GM21447 (cell line): Measurements from ENCODE around the gene DYNC1LI1.
"Not testable (repeated sequence)": the region's sequence is repeated elsewhere in the genome, so short reads cannot be mapped to it uniquely, and the experiment has no call there.

ENCODE experiments used
- ATAC-seq: cut with Tn5 transposase; IDR thresholded peaks from one replicate; pipeline ENCODE4 v1.9.1; 2021; ENCODE audit not compliant: unreplicated experiment

DYNC1LI1 gene

DNA sequence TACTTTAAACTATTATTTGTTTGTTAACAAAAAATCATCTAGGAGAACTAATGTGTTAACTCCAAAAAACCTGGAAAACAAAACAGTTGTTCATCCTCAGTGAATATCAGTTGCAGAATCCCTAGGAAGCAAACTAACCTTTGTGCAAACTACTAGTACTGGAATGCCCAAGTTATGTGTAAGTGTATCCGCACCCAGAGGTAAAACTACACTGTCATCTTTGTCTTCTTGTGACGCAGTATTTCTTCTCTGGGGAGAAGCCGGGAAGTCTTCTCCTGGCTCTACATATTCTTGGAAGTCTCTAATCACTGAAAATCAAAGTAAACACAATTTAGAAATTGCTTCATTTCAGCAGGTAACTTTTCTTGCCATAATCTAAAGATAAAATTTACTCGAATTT is 29.8 kb downstream of the DYNC1LI1 start:
- no peak for ATAC-seq

DNA sequence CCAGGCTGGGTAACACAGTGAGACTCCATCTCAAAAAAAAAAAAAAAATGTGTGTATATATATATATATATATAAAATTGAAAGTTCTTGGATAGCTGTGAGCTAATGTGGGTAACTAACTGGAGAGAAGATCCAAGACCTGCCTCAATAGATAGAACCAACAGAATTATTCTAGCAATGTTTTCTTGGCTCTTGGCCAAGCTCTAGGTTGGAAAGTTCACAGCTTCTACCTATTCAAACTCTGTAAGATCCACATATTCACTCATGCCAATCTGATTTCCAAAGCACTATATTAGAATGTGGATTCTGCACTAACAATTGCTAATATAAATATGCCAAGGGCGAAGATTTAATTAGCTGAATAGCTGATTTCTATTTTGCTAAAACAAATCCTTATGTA is 38.2 kb downstream of the DYNC1LI1 start:
- ATAC-seq = no peak

DNA sequence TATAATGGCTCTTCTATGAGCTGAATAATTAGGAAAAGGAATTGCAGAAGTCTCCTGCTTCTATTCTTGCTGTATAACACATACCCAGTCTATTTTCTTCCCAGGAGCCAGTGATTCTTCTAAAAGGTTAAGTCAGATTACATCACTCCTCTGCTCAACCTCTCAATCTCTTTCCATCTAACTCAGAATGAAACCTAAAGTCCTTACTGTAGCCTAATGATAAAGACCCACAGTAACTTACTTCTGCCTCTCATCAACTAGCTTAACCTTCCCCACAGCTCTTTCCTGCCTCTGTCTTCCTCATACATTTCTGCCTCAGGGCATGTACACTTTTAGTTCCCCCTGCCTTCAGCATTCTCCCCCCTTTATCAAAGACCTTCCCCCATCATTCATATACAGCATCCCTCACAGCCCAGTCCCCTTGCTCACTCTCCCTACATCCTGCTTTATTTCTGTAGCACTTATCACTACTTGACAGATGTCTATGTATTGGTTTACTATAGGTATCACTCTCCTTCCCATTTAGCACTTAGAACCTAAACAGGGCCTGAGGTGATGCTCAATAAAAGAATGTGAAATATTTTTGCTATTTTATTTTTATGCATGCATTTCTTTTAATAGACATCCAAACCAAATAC is 39.5 kb downstream of the DYNC1LI1 start:
- ATAC-seq = peak; percentile 53

DNA sequence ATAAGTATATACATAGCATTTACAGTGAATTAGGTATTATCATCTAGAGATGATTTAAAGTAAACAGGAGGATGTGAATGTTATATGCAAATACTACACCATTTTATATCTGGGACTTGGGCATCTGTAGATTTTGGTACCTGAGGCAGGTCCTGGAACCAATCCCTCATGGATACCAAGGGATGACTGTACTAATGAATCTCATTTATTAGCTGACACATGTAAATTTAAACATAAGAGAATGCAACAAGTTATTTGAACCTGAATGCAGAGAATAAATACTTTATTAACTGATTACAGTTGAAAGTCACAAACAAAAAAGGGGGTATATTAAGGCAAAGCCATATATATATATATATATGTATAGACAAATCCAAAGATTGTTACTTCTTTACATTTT is 44.9 kb downstream of the DYNC1LI1 start:
- ATAC-seq = no peak

DNA sequence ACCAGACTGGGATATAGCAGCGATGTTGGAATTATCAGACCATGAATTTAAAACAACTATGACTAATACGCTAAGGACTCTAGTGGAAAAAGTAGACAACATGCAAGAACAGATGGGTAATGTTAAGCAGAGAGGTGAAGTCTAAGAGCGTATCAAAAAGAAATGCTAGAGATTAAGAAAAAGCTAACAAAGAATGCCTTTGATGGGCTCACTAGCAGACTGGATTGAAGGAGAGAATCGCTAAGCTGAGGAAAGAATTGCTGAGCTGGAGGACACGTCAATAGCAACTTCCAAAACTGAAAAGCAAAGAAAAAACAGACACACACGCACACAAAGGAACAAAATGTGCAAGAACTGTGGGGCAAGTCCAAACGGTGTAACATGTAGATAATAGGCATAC is 48.0 kb downstream of the DYNC1LI1 start:
- ATAC-seq = no peak

DNA sequence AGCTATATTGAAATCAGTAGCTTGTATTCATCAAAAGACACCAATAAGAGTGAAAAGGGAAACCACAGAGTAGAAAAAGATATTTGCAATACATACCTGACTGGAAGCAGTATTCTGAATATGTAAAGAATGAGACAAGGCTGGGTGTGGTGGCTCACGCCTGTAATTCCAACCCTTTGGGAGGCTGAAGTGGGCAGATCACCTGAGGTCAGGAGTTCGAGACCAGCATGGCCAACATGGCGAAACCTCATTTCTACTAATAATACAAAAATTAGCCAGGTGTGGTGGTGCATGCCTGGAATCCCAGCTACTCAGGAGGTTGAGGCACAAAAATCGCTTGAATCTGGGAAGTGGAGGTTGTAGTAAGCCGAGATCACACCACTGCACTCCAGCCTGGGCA is 51.7 kb downstream of the DYNC1LI1 start:
- ATAC-seq = not testable (repeated sequence)

DNA sequence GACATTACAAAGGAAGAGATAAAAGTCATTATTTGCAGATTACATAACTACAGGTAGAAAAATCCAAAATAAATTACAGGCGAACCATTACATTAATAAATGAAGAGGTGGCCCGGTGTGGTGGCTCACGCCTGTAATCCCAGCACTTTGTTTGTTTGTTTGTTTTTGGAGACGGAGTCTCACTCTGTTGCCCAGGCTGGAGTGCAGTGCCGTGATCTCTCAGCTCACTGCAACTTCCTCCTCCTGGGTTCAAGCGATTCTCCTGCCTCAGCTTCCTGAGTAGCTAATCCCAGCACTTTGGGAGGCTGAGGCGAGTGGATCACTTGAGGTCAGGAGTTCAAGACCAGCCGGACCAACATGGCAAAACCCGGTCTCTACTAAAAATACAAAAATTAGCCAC is 53.9 kb downstream of the DYNC1LI1 start:
- ATAC-seq = not testable (repeated sequence)

DNA sequence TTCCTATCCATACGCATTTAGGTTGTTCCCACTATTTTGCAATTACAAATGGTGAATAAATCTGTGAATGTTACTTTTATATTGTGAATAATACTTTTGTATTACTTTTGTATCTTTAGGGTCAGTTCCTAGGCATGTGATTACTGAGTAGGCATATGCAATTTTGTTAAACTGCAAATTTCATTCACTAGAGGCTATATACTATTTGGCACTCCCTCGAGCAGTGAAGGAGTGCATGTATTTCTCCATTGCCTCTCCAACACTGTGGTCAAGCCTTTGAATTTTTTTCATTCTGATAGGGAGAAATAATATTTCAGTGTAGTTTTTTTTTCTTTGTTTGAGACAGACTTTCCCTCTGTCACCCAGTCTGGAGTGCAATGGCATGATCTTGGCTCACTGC is 59.7 kb downstream of the DYNC1LI1 start:
- ATAC-seq = no peak

DNA sequence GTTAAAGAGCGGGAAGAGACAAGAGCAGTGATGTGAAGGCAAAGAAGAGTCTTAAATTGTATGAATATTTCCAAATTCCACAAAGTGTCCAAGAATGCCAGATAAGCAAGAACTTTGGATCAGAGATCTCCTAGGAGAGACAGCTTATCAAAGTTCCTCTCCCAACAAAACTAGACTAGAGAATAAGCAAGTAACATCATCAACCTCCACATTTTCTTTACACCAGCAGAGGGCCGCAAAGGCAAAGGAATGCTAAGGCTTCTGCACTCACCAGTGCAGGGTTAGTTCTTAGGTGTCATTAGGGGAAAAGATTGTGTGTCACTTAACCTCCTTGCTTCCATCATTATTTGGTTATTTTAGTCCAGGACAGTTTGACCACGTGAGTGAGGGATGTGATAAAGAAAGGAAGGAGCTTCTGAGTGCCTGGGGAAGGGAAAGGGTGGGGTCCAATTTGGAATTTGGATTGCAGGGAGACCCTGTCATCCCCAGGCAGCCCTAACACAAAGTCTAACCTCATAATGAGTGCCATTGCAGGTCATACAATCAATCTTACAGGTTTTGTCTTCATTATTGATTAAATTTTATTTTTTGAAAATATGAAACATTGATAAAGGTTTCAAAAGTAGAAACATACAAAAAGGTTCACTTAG is 60.5 kb downstream of the DYNC1LI1 start:
- ATAC-seq = peak; percentile 90

DNA sequence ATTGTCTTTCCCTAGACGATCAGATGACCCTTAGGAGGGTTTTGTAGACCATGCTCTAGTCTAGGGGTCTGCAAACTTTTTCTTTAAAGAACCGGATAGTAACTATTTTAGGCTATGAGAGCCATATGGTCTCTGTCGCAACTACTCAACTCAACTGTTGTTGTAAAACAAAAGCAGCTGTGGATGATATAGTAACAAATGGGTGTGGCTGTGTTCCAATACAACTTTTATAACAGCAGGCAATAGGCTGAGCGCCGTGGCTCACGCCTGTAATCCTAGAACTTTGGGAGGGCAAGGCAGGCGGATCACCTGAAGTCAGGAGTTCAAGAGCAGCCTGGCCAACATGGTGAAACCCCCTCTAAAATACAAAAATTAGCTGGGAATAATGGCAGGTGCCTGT is 61.9 kb downstream of the DYNC1LI1 start:
- ATAC-seq = no peak

DNA sequence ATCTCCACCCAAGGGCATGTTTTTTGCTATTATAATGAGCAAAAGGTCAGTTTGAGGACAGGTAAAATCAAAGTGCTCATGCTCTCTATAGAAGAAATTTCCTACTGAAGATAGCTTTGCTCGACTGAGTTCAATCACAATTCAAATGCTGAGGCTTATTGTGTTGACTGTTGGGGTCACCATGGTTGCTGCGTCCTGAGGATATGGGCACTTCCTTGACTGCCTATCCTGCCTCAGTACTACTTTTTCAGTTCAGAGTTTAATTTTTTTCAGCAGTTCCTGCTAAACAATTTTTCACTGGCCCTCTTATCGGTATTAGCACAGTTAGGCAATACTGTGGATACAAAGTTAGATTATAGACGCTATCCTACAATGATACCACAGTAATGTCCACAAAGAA is 64.2 kb downstream of the DYNC1LI1 start:
- ATAC-seq = no peak

DNA sequence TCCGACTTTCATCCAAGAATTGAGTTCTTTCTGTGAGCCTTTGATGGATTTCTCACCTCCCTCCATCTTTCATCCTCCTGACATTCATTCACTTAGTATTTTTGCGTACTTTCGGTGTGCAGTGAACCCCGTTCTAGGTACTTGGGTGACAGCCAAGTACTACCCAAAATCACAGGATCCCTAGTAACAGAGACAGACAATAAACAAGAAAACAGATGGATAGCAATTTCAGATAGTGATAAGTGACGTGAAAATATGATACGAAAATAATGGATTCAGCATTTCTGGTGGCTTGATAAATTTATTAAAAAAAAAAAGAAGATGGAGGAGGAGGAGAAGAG is 67.7 kb downstream of the DYNC1LI1 start:
- ATAC-seq = peak; percentile 13

DNA sequence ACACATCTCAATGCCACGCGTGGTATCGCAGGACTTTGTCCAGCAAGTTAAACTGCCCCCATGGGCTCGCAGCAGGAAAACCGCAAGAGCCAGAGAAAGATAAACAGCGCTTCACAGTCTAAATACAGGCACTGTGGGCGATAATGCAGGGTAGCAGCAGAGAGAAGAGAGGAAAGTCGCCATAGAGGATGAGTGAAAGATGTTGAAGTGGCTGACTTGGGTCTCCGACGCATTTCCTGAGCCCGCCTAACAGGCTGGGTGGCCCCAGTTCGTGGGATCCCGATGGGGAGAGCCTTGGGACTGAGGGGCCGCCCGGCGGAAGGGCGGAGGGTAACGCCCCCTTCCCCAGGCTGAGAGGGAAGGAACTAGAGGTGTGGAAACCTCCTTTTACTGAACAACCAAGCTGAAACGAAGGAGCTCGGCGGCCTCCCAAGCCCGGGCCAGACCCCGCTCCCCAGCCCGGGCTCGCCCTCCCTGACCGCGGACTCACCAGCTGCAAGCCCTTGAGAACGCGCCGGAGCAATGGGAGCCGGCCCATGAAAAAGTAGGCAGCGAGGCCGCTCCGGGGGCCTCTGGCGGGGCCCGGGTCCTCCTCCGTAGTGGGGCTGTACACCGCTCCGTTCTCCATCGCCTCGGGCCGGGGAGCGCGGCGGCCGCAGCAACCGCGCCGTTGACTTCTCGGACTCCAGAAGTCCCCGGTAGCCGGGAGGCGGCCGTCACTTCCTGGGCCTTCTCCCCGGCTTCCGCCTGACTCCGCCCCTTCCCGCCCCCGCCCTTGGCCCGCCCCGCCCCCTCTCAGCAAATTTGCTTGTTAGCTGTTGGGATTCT is 68.3 kb downstream of the DYNC1LI1 start, which contains the start of gene CMTM6:
TSS of gene CMTM6 (minus strand) at position 735 of the 828 bp plus-strand sequence. CDS start at position 628, 107 bp downstream.
- peak; percentile 79 for ATAC-seq

DNA sequence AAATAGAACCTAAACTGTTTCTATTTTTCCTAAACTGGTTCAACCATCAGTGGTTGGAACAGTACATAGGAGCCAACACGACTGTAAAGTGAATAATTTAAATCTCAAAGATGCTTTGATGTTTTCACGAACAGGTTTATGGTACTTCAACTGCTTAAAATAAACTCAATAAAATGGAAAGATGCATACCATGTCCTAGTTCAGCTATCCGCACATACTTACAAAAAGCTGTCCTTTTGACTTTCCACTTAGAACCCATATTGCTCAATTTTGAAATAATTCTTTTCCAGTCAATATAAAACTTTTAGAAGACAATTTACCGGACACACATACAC is 68.9 kb downstream of the DYNC1LI1 start:
- no peak for ATAC-seq

DNA sequence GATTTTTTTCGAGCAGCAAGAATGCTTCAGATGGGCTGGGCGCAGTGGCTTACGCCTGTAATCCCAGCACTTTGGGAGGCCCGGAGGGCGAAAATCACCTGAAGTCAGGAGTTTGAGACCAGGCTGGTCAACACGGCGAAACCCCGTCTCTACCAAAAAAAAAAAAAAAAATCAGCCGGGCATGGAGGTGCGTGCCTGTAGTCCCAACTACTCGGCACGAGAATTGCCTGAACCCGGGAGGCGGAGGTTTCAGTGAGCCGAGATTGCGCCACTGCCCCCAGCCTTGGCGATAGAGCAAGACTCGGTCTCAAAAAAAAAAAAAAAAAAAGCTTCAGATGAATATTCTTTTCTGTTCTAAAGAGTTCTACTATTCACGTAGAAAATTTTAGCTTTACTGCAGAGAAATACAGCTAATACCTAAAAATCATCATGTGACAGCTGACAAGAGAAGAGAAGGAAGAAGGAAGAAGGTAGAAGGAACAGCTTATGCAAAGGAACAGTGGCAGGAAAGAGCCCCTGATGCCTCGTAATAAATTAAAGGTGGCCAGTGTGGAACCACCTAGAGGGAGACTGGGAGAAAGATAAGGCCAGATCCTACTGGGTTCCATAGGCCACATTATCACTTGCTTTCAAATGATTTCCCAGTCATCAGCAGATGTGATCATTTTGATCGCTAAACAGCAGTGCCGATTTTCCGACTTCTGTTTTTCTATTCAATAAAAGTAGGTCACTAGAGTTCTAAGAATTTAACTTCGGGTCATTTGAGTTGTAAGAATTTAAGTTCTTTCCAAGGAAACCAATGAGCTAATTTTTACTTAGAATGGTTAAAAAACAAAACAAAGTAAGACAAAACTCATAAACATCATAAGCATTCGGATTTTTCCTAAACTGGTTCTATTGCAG is 69.5 kb downstream of the DYNC1LI1 start:
- no peak for ATAC-seq

DNA sequence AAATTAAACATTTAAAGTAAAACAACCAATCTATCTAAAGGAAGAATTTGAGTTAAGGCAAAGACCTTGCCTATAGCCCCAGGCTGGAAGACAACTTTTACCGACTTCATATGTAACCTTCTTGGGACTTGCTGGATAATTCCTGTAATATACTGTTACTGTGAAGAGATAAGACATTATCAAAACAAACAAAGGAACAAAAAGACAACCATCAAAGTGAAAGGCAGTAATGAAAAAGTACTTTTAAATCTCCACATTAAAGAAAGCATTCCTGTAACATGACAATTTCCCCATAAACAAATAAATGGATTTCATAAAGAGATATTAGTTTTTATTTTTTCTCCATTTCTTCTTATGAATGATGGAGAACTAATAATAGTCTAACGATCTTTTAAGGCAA is 70.4 kb downstream of the DYNC1LI1 start:
- no peak for ATAC-seq

DNA sequence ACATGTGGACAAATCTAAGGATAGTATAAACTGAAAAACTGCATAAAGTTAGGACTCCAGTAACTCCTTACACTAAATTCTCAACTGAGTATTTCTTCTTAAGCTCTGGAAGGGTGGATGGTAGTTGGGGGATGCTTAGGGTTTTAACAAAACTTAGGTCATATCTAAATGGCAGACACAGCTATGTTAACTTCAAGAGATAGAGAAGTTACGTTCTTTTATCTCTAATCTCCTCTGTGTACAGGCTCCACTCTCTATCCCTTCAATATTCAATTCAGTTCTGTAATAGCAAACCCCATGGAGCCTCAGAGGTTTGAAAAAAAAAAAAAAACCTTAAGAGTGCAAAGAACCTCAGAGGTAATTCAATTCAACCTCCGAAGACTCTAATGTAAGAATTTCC is 71.1 kb downstream of the DYNC1LI1 start:
- no peak for ATAC-seq

DNA sequence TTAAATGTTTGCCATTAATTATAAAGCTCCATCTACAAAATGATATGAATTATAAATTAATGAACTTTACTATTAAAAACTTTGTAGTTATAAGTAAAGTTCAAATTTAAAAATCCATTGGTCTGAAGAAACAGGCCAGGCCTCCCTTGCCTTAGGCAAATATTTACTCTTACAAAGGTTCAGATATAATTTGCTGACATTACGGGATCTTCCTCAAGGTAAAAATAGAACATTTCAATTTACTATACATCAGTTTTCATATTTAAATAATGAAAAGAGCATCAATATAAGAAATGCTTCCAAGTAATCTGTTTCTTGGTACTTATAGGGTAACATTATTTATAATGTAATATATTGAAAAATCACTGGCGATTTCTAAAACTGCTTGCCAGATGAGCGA is 71.7 kb downstream of the DYNC1LI1 start:
- no peak for ATAC-seq

DNA sequence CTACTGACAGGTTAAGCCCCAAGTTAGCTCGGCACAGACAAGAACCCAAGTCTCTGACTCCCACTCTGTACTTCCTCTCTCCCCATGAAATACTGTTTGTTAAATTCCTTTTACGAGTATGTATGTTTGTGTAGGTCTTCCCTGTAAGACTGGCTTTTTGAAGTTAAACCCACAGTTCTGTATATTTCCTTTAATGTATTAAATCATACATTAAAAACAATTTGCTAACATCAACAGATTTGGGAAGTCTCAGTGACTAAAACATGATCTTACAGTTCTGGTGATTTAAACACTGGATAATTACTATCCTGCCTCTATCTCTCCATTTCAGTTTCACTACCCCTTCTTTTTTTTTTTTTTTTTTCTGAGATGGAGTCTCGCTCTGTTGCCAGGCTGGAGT is 72.4 kb downstream of the DYNC1LI1 start:
- no peak for ATAC-seq

DNA sequence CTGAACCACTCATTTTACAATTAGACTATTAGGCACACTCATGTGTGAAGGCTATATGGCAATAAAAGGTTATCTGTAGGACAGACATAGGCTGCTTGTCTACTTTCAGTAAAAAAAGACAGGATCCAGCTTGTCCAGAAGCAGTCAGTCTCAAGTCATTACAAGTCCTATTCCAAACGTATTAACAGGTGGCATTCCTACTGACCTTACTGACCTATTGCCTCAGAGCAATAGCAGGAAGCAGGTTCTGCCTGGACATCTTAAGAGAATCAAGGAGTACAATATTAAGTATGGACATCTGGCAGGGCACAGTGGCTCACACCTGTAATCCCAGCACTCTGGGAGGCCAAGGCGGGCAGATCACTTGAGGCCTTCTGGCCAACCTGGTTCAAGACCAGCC is 75.0 kb downstream of the DYNC1LI1 start:
- no peak for ATAC-seq

DNA sequence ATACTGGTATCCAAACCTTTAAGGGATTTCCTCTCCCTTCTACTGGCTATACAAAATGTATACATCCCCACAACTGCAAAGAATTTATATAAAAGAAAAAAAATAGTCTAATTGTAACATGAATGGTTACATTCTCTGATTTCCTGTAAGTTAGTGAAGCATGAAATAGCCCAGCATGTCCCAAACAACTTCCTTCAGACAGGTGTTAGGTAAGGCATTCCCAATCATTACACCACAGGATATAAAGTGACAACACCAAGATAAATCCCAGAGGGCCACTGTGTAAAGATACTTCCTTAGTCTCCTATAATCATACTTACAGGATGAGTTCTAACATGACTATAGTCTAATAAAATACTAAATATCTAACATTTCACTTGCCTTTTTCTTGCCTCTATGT is 75.6 kb downstream of the DYNC1LI1 start:
- no peak for ATAC-seq
